Measurements from ENCODE around the gene GPR65. TPM values are rescaled to one million over a fixed set of nuclear protein-coding genes. Genes with fewer than 3 reads are reported as not detected.

GPR65 gene
- total RNA-seq, 1 experiment from 2014 or later: not detected

GRCh38 chr14:88039197-88039596, 34.3 kb downstream of the GPR65 start:
- no peak for DNase-seq (ENCODE audit: low spot score)

DNA sequence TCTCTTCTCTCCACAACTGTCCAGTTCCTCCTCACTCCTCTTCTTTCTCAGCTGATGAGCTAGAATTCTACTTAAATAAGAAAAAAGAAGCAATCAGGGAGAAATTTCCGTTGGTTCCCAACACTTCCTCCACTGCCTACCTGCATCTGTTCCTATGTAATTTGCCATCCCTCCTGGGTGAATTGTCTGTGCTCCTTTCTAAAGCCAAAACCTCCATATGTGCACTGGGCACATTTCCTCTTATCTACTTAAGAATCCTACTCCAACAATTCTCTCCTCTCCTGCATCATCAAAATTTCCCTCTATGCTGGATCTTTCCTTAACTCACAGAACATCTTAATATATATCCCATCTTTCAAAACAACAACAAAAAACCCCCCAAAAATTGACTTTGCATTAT, 35.2 kb downstream of the GPR65 start:
- DNase-seq (ENCODE audit: low spot score): no peak

DNA sequence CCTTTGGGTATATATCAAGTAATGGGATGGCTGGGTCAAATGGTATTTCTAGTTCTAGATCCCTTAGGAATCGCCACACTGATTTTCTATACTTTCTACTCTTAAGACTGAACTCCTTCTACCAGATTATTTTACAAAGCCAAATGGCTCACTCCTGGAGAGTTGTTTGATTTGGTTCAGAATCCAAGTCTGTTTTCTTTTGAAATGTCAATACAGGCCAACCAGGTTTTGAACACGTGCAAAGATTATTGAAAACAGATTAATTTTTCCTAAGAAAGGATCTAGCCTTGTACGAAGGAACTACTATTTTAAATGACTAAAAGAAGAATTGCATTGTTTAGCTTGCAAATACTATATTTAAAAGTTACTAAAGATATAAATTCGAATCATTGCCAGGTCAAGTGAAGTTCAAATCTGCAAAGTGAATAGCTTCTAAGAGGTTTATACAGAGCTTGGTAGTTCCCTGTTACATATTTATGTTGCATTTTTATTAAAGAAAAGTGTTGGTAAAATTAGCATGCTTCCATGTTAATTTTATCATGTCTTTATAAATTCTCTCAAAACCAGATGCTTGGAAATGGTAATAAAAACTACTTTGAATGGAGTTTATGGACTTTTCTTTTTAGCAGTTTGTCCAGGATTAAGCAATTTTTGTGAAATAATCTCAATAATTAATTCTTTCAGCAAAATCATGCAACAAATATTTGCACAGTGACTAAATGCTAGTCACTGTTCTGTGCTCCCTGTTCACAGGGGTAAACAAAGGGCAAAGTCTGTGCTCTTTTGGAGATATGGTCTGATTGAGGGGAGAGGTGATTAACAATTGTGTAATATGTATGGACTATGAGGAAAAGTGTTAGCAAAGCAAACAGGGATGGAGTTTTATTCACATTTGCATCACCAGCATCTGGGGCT, 38.9 kb downstream of the GPR65 start:
- no peak for DNase-seq (ENCODE audit: low spot score)

- DNase-seq (ENCODE audit: low spot score): no peak
Measured at GRCh38 chr14:88044444-88044758, 39.5 kb downstream of the GPR65 start.

- DNase-seq (ENCODE audit: low spot score): no peak
Measured at GRCh38 chr14:88044776-88045446, 40.0 kb downstream of the GPR65 start.

GRCh38 chr14:88045705-88046104, 40.8 kb downstream of the GPR65 start:
- no peak for DNase-seq (ENCODE audit: low spot score)

- DNase-seq (ENCODE audit: low spot score): no peak
Measured at GRCh38 chr14:88048351-88048750, 43.4 kb downstream of the GPR65 start.

DNA sequence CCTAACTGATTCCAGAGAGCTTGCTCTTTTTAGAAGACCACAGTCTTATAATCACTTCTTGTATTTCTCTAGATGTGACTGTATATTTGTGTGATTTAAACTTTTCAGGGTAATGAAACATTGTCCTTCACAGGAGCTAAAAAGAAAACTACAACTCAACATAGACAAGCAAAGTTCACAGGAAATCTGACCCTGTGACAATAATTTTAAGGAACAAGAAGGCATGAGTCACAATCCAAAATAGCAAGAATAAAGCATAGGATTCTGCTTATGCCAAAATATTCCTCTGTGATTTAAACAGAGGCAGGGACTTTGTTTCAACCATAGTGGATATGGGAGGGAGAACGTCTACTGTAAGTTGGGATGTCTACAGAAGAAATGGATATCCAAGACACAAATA, 44.3 kb downstream of the GPR65 start:
- DNase-seq (ENCODE audit: low spot score): no peak

- no peak for DNase-seq (ENCODE audit: low spot score)
Measured at GRCh38 chr14:88049936-88050335, 45.0 kb downstream of the GPR65 start.

DNA sequence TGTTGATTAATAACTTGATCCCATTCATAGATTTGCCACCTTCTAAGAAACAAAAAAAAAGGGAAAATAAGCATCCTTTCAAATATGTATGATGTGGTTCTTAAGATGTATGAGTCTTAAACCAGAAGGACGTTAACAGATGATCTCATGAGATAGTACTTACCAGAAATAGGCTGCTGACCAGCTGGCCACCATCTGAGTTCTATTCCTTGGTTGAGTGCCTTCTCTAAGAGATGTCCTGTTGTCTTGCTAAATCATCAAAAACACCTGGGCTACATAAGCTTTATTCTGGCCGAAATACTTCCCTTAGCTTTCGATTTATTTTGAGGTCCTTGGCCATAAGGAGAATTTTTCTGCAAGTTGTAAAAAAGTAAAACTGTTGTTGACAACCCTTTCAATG, 55.6 kb downstream of the GPR65 start:
- DNase-seq (ENCODE audit: low spot score): no peak

DNA sequence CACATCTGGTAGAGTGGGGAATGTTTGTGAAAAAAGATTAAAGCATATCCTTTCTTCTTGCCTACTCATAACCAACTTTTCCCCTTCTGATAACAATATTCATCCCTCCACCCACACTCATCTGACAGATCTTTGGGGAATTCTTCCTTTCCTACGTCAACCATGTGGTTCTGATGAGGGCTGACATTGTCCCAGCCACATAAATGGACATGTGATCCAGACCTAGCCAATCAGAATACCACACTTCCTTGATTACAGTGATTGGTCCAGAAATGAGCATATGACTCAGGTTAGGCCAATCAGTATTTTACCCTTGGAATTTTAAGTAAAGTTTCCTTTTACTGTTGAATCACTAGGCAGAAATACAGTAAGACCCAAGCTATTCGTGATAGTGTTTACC, 58.9 kb downstream of the GPR65 start:
- DNase-seq (ENCODE audit: low spot score): no peak

Other genes starting within 250 kb of the GPR65 start
- gene GALC, start 12.0 kb upstream of the GPR65 start, total RNA-seq (2014; rRNA removed; shearing (Covaris generic)): not detected in 2 replicates

Data from A172 (cell line).